IPS-NIHi7 (cell line): ENCODE measurements around the gene KXD1.
"Not testable (repeated sequence)": the region's sequence is repeated elsewhere in the genome, so short reads cannot be mapped to it uniquely, and the experiment has no call there.

ENCODE experiments used
- DNase-seq: peaks from one replicate; pipeline ENCODE4 v3.0.0; 2012; ENCODE audit warnings: mixed read lengths; ENCODE audit errors: extremely low spot score

KXD1 gene

GRCh38 chr19:18557411-18558201 is at the start of gene KXD1:
Gene KXD1 (plus strand): TSS chr19:18557870. CDS start chr19:18562057, 4,187 bp downstream.
- peak; percentile 92 for DNase-seq

GRCh38 chr19:18508585-18508984 is 49.1 kb upstream of the KXD1 start:
- DNase-seq: no peak

- DNase-seq: no peak
Measured at GRCh38 chr19:18510216-18510615, 47.5 kb upstream of the KXD1 start.

- no peak for DNase-seq
Measured at GRCh38 chr19:18513868-18514267, 43.8 kb upstream of the KXD1 start.

GRCh38 chr19:18514800-18515682 is 42.6 kb upstream of the KXD1 start:
- DNase-seq: no peak

GRCh38 chr19:18515959-18516358 is 41.7 kb upstream of the KXD1 start:
- no peak for DNase-seq

- no peak for DNase-seq
Measured at GRCh38 chr19:18517606-18518005, 40.1 kb upstream of the KXD1 start.

GRCh38 chr19:18518639-18519038 is 39.0 kb upstream of the KXD1 start:
- DNase-seq: no peak

- peak; percentile 68 for DNase-seq
Measured at GRCh38 chr19:18519962-18520847, 37.5 kb upstream of the KXD1 start.

- no peak for DNase-seq
Measured at GRCh38 chr19:18520848-18521691, 36.6 kb upstream of the KXD1 start.

- no peak for DNase-seq
Measured at GRCh38 chr19:18521692-18522123, 36.0 kb upstream of the KXD1 start, which contains the start of gene ELL. Gene ELL (minus strand): TSS chr19:18522070. CDS start chr19:18522055, 15 bp downstream.

GRCh38 chr19:18522124-18522861 is 35.4 kb upstream of the KXD1 start:
- peak; percentile 98 for DNase-seq

GRCh38 chr19:18522862-18523440 is 34.7 kb upstream of the KXD1 start:
- DNase-seq: not testable (repeated sequence)

- no peak for DNase-seq
Measured at GRCh38 chr19:18523841-18524240, 33.8 kb upstream of the KXD1 start.

GRCh38 chr19:18526316-18526715 is 31.4 kb upstream of the KXD1 start:
- DNase-seq: no peak

GRCh38 chr19:18529782-18530181 is 27.9 kb upstream of the KXD1 start:
- DNase-seq: no peak

- DNase-seq: no peak
Measured at GRCh38 chr19:18531485-18531884, 26.2 kb upstream of the KXD1 start.

GRCh38 chr19:18532168-18532890 is 25.3 kb upstream of the KXD1 start:
- no peak for DNase-seq

- no peak for DNase-seq
Measured at GRCh38 chr19:18533058-18533457, 24.6 kb upstream of the KXD1 start.
